Measurements from ENCODE around the gene NEUROD2.

DNA sequence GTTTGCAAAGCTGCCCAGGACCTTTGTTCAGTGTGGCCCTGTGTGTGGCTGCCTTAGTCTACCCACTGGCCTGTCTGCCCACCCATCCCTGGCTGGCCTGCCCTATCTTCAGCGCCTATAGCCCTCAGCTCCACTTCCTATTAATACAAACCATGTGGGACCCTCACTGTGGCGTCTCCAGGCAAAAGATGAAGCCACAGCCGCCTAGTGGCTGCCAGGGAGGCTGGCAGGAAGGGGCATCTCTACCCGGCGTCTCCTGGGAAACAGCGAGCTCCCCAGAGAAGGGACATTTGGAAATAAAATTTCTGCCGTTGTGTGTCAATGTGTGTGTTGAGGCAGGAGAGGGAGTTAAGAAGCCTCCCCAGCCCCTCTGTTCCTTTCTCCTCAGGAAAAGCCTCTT, 31.5 kb downstream of the NEUROD2 start:
- TF ChIP-seq POLR2AphosphoS5 (IDR thresholded peaks at IDR 0.05; ENCODE audit: low read depth, low read length) (no peak), POLR2A (IDR thresholded peaks at IDR 0.05; ENCODE audit: low read depth, low read length) (no peak), TAF1 (IDR thresholded peaks at IDR 0.05; ENCODE audit: borderline replicate concordance, low read depth, low read length) (no peak)

All from GM12892 (cell line).